Lower leg skin (tissue), 3 donors: ENCODE measurements around the gene ZNG1A.
"Not testable (repeated sequence)": the region's sequence is repeated elsewhere in the genome, so short reads cannot be mapped to it uniquely, and the experiment has no call there.

Source experiments
- POLR2A ChIP-seq, 2 donors: fragments of 450-650 bp; IDR thresholded peaks; one replicate each; pipeline ENCODE4 v1.6.1; 2016 to 2017; ENCODE audit warnings: antibody characterized with exemption in 2 of 2, mild to moderate bottlenecking in 1 of 2, moderate library complexity in 1 of 2
- TF ChIP-seq, protein P1 (sequence below), 3 donors: fragments of 450-650 bp; IDR thresholded peaks; one replicate each; pipeline ENCODE4 v1.5.1; 2016; ENCODE audit warnings: antibody characterized with exemption in 3 of 3, mild to moderate bottlenecking in 3 of 3, moderate library complexity in 2 of 3

DNA sequence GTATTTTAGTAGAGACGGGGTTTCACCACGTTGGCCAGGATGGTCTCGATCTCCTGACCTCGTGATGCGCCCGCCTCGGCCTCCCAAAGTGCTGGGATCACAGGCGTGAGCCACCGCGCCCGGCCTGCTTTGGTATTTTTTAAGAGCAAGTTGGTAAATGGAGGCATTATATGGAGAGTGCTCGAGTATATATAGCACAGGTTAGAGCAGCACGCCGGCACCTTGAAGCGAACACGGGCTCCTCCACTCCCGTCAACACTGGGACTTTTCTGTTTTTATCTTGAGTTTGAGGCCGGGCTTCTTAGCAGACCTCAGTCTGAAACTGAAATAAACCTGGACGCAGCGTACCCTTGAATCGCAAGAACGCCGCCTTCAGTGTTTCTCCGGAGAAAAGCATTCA is 35.0 kb upstream of the ZNG1A start:
- TF ChIP-seq, protein P1, sequence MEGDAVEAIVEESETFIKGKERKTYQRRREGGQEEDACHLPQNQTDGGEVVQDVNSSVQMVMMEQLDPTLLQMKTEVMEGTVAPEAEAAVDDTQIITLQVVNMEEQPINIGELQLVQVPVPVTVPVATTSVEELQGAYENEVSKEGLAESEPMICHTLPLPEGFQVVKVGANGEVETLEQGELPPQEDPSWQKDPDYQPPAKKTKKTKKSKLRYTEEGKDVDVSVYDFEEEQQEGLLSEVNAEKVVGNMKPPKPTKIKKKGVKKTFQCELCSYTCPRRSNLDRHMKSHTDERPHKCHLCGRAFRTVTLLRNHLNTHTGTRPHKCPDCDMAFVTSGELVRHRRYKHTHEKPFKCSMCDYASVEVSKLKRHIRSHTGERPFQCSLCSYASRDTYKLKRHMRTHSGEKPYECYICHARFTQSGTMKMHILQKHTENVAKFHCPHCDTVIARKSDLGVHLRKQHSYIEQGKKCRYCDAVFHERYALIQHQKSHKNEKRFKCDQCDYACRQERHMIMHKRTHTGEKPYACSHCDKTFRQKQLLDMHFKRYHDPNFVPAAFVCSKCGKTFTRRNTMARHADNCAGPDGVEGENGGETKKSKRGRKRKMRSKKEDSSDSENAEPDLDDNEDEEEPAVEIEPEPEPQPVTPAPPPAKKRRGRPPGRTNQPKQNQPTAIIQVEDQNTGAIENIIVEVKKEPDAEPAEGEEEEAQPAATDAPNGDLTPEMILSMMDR (IDR thresholded peaks at IDR 0.05): not testable (repeated sequence)
- not testable (repeated sequence) for TF ChIP-seq POLR2A (IDR thresholded peaks at IDR 0.05)
